Progenitor cell of endocrine pancreas (in vitro differentiated cells): ENCODE measurements around the gene CRB2. TPM values are rescaled to one million over a fixed set of nuclear protein-coding genes. Genes with fewer than 3 reads are reported as not detected.

Experiments
- DNase-seq: peaks from one replicate; pipeline ENCODE4 v3.0.0; 2021; ENCODE audit warnings: low spot score; ENCODE audit not compliant: unreplicated experiment
- H3K27ac Mint-ChIP-seq: 2 replicates; pipeline ENCODE4 v1.8.0; 2021; ENCODE audit warnings: mild to moderate bottlenecking, moderate library complexity, mixed read lengths
- H3K27me3 Mint-ChIP-seq: 2 replicates; pipeline ENCODE4 v1.8.0; 2021; ENCODE audit warnings: mixed read lengths
- H3K36me3 Mint-ChIP-seq: 2 replicates; pipeline ENCODE4 v1.8.0; 2022; ENCODE audit warnings: mixed read lengths; ENCODE audit not compliant: insufficient read depth
- H3K4me1 Mint-ChIP-seq: 2 replicates; pipeline ENCODE4 v1.8.0; 2021; ENCODE audit warnings: low read depth, mixed read lengths
- H3K4me3 Mint-ChIP-seq: 2 replicates; pipeline ENCODE4 v1.8.0; 2021; ENCODE audit warnings: low read depth, mild to moderate bottlenecking, moderate library complexity, mixed read lengths
- H3K9me3 Mint-ChIP-seq: 2 replicates; pipeline ENCODE4 v1.8.0; 2021; ENCODE audit warnings: low read depth, mixed read lengths
- total RNA-seq: library from RNA; stranded (reverse); gene quantifications from 2 replicates; pipeline ENCODE4 v1.2.1, GENCODE V29; 2021
- TF ChIP-seq, protein P1 (sequence below): fragments of 200-600 bp; sonication (generic); IDR thresholded peaks from one replicate; pipeline ENCODE4 v1.5.0; 2021; ENCODE audit warnings: antibody characterized with exemption, mild to moderate bottlenecking; ENCODE audit not compliant: unreplicated experiment

Gene CRB2
- total RNA-seq, 1 donor from 2014 or later = 8.4 TPM

DNA sequence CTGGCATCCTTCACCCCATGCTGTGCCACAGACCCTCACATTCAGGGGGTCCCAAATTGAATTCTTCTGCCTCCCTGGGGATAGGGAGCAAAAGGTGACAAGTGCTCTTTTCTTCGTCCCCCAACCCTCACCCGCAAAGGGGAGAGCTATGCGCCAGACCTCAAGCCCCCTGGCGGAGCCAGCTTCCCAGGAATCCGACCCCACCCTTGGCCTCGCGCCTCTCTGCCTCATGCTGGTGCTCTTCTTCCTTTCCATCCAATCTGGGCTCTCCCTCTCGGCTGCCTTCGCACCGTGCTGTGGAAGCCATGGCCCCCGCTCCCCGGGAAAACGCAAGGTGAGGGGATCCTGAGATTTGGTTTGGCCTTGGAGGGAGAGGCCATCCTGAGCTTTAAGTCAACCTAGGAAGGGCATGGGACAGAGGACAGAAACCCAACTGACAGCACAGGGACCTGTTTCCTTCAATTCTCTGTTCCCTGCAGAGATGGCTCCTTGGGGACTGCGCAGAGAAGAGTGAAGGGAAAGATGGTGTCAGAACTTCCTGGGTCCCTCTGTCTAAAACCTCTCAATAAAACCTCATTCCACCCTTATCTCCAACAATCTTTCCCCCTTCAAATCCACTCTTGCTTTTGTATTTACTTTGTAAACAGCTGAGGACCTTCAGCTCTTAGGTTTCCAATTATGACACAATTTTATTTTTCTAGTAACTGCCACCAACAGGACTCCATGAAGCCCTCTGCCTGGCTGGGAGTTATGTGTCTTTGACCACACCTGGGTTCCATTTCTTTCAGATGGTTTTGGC is 36.3 kb upstream of the CRB2 start:
- H3K36me3 Mint-ChIP-seq = no peaks in the 10 kb centered on the region
- H3K27me3 Mint-ChIP-seq = peaks cover 15% of the 10 kb centered on the region
- DNase-seq = no peak
- no peak overlapping the region for H3K27ac Mint-ChIP-seq
- no peak overlapping the region for H3K4me3 Mint-ChIP-seq
- H3K9me3 Mint-ChIP-seq = no peaks in the 10 kb centered on the region
- TF ChIP-seq, protein P1, sequence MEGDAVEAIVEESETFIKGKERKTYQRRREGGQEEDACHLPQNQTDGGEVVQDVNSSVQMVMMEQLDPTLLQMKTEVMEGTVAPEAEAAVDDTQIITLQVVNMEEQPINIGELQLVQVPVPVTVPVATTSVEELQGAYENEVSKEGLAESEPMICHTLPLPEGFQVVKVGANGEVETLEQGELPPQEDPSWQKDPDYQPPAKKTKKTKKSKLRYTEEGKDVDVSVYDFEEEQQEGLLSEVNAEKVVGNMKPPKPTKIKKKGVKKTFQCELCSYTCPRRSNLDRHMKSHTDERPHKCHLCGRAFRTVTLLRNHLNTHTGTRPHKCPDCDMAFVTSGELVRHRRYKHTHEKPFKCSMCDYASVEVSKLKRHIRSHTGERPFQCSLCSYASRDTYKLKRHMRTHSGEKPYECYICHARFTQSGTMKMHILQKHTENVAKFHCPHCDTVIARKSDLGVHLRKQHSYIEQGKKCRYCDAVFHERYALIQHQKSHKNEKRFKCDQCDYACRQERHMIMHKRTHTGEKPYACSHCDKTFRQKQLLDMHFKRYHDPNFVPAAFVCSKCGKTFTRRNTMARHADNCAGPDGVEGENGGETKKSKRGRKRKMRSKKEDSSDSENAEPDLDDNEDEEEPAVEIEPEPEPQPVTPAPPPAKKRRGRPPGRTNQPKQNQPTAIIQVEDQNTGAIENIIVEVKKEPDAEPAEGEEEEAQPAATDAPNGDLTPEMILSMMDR = no peak
- H3K4me1 Mint-ChIP-seq = peaks cover 28% of the 10 kb centered on the region

DNA sequence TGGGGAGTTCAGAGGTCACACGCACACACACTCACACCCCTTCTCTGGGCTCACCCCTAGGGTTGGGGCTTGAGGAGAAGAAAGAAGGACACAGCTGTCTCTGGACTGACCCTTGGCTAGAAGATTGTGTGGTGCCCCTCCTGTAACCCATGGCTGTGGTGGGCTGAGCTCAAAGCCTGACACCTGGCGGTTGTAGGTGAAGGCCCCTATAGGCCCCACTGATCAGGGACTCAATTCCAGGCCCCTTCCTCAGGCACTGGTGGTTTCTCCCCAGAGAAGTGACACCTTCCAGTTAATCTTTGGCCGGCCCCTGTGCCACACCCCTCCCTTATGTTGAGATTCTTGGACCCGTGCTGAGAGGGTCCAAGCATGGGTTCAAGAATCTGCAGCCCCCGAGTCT is 35.2 kb upstream of the CRB2 start:
- H3K27me3 Mint-ChIP-seq = peaks cover 15% of the 10 kb centered on the region
- H3K27ac Mint-ChIP-seq = no peak overlapping the region
- H3K4me1 Mint-ChIP-seq = peaks cover 35% of the 10 kb centered on the region
- H3K36me3 Mint-ChIP-seq = no peaks in the 10 kb centered on the region
- DNase-seq = no peak
- H3K9me3 Mint-ChIP-seq = no peaks in the 10 kb centered on the region
- TF ChIP-seq, protein P1 = no peak
- H3K4me3 Mint-ChIP-seq = no peak overlapping the region

DNA sequence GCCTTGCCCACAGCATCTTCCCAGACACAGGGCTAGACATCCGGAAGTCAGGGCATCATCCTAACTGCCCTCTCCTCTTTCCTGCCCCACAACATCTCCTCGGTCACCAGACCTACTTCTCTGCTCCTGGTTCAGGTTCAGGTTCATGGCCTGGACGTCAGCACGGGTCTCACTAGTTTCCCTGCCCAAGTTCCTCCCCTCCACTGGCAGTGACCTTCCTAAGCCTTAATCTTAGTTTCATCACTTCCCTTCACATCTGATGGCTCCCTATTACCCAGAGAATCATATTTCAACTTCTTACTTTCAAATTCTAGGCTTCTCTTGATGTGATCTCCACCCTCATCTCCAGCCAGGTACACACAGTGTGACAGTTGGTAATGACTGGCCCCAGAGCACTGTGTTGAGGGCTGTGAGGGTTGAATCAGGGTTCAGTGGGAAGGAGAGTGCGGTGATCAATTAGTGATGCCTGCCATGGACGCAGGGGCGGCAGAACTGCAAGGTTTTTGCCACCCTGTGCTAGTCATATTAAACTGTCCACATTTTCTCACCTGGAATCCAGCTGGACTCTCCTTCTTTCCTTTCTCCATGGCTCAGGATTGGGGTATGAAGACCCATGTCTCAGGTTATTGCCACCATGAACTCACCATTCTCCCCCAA is 34.3 kb upstream of the CRB2 start:
- no peak overlapping the region for H3K4me3 Mint-ChIP-seq
- peaks cover 42% of the 10 kb centered on the region for H3K4me1 Mint-ChIP-seq
- no peak for DNase-seq
- no peaks in the 10 kb centered on the region for H3K9me3 Mint-ChIP-seq
- no peaks in the 10 kb centered on the region for H3K36me3 Mint-ChIP-seq
- no peak overlapping the region for H3K27ac Mint-ChIP-seq
- H3K27me3 Mint-ChIP-seq = peaks cover 15% of the 10 kb centered on the region
- TF ChIP-seq, protein P1 = no peak

DNA sequence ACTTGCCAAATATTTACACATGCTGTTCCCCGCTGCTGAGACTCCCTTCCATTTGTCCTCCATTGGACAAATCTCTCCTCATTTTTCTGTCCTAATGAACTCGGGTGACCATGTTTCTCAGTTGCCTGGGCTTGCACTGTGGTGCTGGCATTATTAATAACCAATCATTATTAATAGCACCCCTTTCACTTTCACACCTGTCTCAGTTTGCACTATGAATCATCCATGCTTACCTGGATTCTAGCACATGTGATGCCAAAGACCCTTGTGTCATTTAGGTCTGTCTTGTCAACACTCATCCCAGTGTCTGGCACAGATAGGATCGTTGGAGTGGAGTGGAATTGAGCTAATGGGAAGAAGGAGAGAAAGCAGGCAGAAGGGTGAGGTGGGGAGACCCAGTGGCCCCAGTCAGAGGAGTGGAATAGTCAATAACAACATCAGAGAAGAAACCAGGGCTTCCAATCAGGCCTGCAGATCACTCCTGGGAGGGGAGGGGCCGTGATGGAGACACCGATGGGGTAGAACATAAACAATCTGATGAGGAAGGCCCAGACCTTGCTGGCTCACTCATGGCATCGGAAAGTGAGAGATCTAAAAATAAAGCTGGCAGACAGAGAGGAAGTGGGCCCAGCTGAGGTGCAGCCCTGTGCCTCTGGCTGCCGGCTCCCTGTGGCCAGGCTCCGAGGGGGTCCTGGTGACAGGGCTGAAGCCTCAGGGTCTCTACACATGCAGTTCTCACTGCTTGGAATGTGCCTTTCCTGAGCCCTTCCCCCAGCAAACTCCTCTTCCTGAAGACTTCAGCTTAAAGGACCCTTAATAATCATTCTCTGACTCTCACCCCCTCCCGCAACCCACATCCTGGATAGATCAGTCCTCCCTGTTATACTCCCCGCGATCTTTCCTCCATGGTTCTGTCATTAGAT is 33.5 kb upstream of the CRB2 start:
- H3K36me3 Mint-ChIP-seq = no peaks in the 10 kb centered on the region
- peaks cover 15% of the 10 kb centered on the region for H3K27me3 Mint-ChIP-seq
- no peak overlapping the region for H3K4me3 Mint-ChIP-seq
- TF ChIP-seq, protein P1 = no peak
- no peak overlapping the region for H3K27ac Mint-ChIP-seq
- DNase-seq = no peak
- no peaks in the 10 kb centered on the region for H3K9me3 Mint-ChIP-seq
- peaks cover 46% of the 10 kb centered on the region for H3K4me1 Mint-ChIP-seq
